GM19193 (cell line): ENCODE results near the gene CDC40.

Experiments used
- POLR2A ChIP-seq: IDR thresholded peaks from 4 replicates; pipeline ENCODE4 v1.6.1; 2011; ENCODE audit not compliant: insufficient read depth, insufficient read length; ENCODE audit errors: extremely low read depth

CDC40 gene

DNA sequence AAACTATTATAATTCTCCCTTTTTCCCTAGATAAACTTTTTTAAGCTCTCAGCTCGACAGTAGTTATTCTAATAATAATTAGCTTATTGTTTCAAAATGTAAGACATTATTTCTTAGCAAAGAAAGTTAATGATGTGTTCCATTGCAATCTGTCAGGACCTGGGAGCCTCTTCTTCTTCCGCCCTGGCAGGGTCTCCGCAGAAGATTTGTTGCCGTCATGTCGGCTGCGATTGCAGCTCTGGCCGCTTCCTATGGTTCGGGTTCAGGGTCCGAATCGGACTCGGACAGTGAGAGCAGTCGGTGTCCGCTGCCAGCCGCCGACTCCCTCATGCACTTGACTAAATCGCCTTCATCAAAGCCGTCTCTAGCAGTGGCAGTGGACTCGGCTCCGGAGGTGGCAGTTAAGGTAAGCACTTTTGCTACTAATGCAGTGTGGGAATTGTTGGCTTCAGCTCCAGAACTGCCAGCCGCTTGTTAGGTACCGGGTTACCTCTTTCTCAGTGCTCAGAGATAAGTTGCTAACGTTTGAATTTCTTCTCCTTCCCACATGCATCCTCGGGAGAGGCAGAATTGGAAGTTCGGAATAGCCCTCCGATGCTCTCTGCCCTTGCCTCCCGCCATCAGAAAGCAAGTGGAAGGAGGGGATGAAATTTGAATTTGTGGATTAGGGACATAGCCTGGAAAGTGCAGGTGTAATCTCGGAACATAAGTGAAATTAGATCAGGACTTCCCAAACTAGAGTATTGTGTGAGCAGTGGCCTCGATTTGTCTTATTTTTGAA lies at the start of gene CDC40:
Gene CDC40, plus strand, starts transcription at position 200 of the 781 bp plus-strand sequence. Its CDS starts 18 bp downstream, at position 218.
- peak; percentile 79 for TF ChIP-seq POLR2A

DNA sequence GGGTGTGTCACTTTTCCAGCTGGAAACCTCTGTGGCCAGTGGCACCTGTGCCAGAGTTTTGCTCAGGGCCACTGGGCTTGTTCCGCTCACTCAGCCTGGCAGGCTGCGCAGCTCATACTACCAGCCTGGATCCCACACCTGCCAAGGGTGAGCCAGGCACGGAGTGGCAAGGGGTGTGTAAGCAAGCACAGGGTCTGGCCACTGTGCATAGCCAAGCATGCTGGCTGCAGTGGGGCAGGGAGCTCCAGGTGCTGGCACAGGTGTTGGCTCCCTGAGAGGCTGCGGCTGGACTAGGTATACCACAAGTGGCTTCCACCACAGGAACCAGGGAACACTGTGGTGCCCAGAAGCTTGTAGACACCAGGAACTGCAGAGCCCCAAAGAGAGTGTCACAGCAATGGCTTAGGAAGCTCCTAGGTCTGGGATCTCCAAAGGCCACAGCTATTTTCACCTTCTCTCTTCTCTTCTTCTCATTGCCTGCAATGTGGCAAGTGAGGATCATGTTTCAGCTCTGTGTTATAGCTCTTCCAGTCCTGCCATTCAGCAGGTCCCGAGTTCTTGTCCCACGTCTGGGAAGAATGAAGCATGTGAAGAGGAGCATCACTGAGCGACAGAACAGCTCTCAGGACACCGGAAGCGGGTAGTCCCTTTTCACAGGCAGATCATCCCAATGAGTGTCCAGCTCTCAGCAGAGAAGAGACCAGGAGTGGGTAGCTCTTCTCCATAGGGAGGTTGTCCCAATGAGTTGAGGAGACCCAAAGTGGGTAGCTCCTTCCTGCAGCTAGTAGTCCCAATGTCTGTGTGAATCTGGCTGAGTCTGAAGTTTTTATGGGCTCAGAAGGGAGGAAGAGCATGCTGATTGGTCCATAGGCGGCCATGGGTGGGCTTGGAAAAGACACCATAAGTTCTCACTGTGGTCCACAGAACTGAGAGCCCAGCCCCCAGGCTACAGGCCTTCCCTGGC lies 42.0 kb upstream of the CDC40 start:
- TF ChIP-seq POLR2A, result no peak

DNA sequence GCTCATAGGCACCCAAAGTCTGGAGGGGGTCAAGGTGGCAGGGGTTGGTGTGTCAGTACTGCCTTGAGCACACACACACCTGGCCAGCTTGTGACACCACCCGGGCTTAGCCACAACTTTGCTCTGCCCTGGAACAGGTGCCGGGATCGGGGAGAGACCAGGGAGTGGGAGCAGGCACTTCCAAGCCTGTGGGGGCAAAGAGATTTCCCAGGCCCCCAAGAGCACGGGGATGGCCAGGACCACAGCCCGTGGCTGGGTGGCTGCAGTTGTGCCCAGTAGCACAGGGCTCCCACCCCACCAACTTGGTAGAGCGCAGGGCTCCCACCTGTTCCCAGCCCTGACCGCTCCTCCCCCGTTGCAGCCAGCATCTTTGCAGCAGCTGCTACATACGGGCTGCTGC lies 41.2 kb upstream of the CDC40 start:
- TF ChIP-seq POLR2A, result no peak

DNA sequence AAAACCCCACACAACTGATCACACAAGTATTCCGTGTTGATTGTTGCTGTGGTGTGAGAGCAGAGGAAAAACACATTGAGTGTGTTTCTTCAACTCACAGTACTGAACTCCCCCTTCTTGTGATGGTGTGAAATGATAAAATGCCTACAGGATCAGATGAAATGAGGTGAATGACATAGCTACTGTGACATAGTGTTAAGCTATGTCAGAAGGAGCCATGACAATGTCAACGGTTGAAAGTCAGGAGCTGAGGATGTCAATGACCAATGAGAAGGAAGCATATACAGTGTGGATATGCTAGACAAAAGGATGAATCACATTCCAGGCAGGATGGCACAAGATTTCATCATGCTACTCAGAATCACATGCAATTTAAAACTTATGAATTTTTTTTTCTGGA lies 39.6 kb upstream of the CDC40 start:
- TF ChIP-seq POLR2A, result no peak

DNA sequence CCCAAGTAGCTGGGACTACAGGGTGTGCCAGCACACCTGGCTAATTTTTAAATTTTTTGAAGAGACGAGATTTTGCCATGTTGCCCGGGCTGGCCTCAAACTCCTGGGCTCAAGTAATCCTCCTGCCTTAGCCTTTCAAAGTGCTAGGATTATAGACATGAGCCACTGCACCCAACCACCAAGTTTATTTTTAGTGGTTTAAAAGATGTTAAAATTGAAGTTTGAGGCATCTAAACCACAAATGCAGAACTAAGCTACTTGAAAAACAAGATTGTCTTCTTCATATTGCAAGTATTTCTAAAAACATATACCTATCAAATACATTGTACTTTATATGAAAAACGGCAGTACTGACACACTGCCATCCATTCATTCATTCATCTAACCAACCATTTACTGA lies 32.4 kb upstream of the CDC40 start:
- no peak for TF ChIP-seq POLR2A

DNA sequence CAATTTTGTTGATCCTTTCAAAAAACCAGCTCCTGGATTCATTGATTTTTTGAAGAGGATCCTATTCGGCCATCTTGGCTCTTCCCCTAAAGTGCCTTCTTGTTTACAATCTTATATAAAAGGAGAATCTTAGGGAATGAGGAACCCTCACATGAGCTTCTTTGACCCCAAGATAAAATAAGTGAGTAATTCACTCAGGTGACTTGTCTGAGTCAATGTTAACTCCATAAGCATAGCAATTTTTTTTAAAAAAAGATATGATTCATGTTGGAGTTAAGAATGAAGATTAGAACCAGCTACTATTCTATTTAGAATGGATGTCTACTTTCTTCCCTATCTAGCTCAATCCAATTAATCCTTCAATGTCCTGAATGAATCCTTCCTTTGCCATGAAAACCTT lies 21.7 kb upstream of the CDC40 start:
- no peak for TF ChIP-seq POLR2A

DNA sequence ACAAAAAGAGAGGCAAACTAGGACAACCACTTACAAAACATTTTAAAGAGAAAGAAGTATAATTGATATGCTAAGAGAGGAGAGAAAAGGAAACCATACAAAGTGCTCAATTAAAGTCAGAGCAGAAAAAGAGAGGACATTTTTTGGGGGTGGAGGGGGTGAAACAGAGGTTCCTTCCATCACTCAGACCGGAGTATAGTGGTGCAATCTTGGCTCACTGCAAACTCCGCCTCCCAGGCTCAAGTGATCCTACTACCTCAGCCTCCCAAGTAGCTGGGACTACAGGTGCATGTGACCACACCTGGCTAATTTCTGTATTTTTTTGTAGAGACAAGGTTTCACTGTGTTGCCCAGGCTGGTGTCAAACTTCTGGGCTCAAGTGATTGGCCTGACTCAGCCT lies 10.1 kb upstream of the CDC40 start:
- no peak for TF ChIP-seq POLR2A

DNA sequence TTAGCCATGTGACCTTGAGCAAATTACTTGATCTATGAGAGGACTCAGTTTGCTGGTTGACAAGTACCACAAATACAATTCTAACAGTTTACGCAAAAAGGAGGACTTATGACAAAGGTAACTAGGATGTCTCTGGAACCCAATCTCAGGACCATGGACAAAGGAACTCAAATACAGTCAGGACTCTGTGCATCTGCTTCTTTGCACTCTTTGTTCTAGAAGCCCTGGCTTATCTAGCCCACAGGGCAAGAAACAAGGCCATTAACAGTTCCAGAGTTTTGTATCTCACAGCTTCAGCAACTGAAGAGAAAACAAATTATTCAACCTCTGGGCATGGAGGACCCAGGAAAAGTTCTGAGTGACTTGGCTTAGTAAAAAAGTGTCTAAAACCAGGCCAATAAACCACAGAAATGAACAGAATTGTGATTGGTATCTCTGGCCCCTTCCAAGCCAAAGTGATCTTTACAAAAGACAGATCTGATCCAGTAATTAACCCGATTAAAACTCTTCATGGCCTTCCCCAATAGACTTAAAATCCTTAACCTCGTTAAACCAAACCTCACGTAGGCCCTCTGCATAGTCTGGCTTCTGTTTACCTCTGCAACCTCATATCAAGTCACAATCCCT lies 6.6 kb upstream of the CDC40 start:
- no peak for TF ChIP-seq POLR2A

DNA sequence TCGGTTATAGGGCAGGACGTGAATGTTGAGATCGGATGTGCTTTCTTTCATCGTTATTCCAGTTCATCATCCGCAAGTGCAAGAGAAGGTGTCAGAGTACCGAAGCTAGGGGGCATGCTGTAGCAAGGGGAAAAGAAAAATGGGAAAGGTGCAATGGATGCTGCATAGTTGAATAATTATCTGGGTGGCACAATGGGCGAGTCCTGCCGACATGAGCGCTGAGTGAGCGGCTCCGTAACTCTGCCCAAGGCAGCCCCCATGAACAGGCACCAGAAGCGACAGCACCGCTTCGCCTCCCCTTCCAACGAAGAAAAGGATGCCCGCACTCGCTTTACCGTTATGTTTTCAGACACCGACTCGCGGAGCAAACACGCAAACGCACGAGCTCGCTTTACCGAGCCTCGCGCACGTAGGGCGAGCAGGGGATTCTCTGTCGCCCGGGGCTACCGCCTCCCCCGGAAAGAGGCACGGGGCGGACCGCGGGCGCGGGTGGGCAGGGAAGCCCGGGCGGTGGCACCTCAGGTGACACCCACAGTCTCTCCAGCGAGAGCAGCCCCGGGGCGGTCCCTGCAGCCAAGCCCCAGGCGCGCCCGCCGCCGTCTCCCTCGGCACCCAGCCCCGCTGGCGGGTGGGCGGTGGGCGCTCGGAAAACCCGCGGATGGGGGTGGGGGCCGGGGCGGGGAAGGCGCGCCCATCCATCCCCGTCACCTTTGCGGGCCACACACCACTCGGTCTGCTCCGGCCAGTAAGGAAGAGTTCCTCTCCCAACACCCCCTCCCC lies 1.4 kb upstream of the CDC40 start:
- TF ChIP-seq POLR2A, result no peak

DNA sequence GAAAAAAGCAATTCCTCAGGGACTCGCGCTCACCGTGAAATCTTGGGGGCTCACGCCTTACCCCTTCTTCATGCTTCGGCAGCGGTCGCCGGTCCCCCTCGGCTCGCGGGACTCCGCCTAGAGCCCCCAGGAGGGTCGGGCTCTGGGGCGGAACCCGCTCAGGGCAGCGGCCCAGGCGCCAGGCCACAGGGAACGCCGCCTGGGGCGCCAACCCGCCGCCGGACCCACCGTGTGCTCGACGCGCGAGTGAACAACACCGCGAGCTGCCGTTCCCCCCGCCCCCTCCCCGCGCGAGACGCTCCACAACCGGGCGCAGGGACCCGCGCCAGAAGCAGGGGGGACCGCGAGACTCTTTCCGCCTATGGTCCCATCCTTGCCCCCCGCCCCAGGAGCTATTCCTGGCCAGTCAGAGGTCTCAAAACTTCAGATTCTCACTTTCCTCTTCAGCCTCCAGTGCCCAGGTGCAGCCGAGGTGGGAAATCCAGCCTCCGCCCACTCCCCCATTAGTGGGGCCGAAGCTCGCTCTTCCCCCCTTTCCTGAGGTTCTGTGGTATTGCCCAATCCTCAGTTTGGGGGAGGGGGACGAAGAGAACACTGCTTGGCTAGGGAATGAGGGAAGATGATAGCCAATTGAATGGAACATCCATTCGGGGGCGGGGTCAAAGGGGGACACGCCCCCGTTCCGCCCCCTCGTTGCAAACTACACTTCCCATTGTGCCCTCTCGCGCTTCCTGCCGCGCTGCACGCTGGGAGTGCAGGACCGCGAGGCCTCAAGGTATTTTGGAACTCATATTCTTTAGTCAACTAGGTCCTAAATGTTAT lies 610 bp upstream of the CDC40 start, which contains the start of gene WASF1:
Gene WASF1, minus strand, starts transcription at position 265 of the 822 bp plus-strand sequence. CDS start 52,069 bp downstream, outside the sequence.
- TF ChIP-seq POLR2A, result peak; percentile 23

DNA sequence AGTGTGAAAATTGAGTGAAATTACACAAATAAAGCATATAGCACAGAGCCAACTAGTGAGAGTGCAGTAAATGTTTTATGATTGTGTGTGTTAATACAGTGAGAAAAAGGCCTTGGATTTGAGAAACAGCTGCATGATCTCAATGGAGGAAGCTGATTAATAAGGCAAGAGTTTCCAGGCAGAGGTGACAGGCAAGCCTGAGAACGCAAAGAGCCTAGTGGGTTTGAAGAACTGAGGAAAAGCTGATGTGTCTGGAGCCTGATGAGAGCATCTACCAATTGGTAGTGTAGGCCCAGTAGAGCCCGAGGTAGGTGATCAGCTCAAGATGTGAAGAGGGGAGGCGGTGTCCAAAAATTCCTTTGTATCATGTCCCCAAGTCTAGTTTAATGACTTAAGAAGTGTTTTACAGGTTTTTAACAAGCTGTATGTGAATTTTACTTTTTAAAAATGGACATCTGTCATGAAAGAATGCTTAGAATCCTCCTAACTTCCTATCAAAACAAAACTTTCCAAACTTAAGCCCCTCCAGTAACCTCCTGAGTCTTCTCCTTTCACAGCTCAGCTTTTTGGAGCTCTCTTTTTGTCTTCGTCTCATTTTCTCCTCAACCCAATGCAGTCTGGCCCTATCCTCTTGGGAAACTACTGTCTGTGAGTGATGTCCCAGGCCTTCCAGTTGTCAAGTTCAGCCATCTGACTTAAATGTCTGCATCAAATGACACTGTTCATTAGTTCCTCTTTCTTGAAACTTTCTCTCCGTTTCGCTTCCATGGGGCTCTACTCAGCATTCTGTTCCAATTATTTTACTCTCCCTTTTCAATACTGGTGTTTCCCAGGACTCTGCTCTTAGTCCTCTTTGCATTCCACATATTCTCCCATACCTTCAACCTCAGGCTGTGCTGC lies 1.2 kb downstream of the CDC40 start:
- TF ChIP-seq POLR2A, result no peak

DNA sequence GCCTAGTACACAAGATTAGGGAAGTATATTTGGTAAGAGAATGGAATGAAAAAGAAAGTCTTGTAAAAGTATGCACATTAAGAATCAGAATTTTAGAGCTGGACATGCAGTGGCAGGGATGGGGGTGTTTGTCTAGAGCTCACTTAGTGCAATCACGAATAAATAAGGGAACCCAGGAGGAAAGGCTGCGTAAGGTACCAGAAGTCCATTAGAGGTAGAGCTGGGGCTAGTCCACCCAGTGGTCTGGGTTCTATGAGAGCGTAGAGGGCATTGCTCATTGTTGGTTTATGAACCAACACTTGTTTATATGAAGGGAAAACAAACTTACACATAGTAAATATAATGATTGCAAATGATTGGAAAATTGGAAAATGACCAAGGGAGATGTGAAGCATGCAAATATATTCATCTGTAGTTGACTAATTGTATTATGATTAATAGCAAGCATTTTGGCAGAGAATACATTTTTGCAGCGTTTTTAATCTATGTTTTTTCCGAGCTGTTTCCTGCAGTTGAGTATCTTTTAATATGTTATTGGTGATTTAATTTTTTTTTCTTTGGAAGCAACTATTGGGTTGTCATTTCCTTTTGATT lies 3.2 kb downstream of the CDC40 start:
- no peak for TF ChIP-seq POLR2A

DNA sequence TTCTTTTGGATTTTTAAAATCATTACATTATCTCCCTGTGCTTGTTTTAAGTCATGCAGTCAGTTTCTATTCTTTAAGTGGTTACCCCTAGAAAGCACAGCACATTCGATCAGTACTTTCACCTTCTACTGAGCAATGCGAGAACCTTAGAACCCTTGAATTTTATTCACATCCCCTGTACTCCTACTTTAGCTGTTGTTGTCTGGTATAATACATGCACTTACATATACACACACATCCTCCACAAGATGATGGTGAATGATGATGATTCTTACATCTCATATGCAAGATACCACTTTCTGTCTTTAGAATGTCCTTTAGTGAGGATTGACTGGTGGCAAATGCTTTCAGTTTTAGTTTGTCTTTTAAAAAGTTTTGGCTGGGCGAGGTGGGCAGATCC lies 5.7 kb downstream of the CDC40 start:
- TF ChIP-seq POLR2A, result no peak

DNA sequence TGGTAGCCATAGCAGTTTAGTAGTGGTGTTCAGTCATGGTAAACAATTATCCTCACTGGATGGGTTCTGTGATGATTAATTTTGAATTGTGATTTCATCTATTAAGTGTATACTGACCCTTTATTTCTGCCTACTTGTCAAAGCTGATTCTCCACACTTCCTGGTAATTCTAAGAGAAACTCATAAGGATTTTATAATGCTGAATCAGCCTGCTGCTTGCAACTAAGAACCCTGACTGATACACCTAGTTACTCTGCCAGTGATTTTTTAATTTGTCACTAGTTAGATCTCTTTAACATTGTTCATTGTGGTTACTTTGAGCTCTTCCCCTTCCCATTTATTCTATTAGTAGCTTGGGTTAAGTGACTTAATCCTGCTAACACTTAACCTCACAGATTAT lies 8.6 kb downstream of the CDC40 start:
- no peak for TF ChIP-seq POLR2A
